Colon (tissue), 2 donors: Measurements from ENCODE around the gene KRTAP5-2.
"Not testable (repeated sequence)": the region's sequence is repeated elsewhere in the genome, so short reads cannot be mapped to it uniquely, and the experiment has no call there.

Experiments used
- FAIRE-seq: peaks from 2 replicates; lab custom pipeline; 2012; peaks lifted over from hg19 to GRCh38; lab: Jason Lieb, UNC
- donor health status: control.
- donor health status: control.

Gene KRTAP5-2, protein sequence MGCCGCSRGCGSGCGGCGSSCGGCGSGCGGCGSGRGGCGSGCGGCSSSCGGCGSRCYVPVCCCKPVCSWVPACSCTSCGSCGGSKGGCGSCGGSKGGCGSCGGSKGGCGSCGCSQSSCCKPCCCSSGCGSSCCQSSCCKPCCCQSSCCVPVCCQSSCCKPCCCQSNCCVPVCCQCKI

DNA sequence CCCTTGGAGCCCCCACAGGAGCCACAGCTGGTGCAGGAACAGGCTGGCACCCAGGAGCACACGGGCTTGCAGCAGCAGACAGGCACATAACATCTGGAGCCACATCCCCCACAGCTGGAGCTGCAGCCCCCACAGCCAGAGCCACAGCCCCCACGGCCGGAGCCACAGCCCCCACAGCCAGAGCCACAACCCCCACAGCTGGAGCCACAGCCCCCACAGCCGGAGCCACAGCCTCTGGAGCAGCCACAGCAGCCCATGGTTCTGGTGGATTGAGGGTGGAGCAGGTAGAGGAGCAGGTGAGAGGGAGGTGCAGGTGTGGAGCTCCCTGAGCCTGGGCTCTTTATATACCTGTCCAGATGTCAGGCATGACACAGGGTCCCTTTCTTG lies at the start of gene KRTAP5-2:
KRTAP5-2 (minus strand) TSS at position 301 of the 387 bp plus-strand sequence; CDS start at position 257, 44 bp downstream.
- FAIRE-seq: no peak

DNA sequence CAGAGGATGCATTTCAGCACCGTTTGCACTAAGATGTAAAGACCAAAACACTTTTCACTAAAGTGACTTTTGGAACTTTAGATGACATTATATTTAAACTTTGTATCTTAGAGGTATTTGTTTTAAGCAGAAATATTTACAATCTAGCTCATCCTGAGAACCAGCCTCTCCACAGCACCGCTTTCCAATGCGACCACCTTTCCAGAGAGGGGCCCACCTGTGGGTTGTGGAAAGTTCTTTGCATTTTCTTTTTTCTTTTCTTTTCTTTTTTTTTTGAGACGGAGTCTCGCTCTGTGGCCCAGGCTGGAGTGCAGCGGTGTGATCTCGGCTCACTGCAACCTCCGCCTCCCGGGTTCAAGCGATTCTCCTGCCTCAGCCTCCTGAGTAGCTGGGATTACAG lies 48.4 kb upstream of the KRTAP5-2 start:
- FAIRE-seq: not testable (repeated sequence)

DNA sequence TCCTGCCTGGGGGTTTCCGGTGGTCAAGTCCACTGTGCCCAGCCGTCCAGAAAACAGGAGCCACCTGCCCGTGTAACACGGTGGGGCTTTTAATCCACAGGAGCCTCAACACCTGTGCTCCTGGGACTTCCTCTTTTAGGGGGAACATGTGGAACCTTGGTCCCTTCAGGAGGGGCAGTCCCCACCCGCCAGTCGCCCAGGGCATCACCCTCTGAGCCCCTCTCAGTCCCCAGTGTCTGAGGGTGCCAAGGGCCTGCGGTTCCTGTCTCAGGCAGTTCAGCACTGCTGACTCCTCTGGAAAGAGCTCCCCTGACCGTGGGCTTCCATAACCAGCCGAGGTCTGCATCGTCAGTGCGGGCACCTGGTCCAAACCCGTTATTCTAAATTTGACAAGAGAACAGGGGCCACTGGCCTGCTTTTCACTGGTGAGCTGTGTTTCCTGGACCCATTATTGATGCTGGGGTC lies 47.3 kb upstream of the KRTAP5-2 start:
- FAIRE-seq: no peak

DNA sequence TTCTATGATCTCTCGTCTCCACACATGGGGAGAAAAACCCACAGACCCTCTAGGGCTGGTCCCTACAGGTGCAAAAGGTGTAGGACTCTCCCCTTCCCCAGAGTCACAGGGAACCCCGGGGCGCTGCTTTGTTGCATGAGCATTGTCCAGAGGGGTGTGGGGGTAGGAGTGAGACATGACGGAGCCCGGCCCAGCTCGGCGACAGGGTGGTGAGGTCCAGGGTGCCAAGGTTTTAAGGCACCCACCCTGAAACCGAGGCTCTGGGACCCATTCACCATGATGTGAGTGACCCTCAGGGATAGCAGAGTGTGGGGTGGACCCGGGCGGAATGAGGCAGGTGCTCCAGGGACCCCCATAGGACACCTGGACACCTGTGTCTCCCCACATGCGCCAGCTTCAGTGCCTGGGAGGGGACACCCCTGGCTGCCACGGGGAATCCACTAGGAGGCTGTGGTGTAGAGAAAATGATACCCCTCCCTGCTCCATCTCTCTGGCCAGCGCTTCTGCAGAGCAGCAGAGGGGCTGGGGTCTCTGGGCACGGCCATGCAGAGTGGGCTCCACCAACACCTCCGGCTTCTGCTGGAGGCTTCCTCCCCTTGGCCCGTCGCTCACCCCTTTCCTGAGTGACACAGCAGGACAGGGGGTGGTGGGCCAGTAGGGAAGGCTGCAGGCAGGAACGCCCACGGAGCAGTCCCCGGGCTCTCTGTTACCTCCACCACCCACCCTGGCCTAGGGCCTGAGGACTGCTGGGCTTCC lies 46.7 kb upstream of the KRTAP5-2 start:
- FAIRE-seq: no peak

DNA sequence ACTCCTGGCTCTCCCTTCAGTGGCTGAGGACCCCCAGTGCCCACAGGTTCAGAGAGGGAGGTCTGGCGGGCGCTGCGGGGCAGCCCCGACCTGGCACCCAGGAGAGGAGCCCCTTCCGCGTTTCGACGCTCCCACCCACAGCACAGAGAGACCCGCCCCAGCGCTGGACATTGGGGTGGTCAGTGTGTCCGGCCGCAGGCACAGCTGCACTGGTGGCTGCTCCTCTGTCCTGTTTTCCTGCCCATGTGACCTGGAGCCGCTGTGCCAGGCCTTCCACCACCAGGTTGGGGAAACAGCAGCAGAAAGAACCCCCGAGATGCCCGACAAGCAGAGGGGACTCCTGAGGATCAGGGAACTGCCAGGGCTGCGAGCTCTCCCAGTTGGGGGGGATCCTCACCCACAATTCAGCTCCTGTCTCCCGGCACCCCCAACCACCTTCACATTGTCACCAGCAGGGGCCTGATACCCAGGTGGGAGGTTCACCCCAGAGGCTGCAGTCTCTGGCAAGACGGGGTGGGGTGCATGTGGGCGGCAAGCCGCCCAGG lies 45.1 kb upstream of the KRTAP5-2 start:
- no peak for FAIRE-seq

DNA sequence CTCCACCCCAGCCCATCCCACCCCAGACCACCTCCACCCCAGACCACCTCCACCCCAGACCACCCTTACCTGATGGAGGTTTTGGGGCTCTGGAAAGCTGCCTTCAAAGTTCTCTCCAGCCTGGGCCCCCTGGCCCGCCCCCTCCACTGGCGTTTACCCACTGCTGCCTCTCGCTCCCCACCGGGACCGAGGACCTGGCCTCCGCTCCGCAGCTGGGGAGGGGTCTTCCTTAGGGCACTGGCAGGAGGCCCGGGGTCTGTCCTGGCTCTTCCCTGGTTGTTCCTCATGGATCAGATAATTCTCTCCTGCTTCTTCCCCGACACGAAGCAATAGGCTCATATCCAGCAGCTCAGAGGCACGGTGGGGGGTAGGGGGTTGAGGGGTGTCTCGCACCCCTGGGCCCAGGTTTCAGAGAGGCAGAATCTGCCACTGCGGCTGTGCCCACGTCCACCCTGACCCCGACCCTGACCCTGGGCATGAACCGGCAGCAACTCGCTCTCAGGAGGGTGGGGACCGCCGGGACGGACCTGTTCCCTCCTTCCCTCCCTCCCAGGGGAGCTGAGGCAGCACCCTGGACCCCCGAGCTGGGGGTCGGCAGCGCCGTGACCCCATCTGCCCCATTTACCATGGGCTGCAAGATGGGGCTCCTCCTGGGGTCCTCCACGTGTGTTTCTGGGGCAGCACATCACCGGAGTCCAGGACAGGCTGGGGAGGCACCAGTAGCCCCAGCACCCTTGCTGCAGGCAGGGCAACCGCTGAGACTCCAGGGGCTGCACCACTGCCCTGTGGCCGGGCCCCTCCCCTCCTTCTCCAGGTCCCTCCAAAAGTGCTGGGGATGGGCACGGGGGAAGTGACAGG lies 44.4 kb upstream of the KRTAP5-2 start:
- no peak for FAIRE-seq

DNA sequence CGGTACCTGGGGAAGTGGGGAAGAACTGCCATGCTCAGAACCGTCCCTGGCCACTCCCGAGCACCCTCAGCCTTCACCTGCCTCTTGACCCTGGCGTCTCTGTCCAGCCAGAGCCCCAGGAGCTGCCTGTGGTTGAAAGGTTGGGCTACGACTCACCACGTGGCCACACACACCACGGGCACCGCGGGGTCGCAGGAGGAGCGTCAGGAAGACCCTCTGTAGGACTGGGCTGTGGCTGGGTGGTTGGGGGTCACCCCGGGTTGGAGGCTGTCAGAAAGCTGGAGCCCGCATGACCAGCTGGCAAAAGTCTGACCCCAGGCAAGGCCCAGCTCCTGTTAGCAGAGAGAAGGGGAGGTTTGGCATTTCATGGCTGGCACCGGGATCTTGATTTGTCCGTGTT lies 43.0 kb upstream of the KRTAP5-2 start:
- no peak for FAIRE-seq

DNA sequence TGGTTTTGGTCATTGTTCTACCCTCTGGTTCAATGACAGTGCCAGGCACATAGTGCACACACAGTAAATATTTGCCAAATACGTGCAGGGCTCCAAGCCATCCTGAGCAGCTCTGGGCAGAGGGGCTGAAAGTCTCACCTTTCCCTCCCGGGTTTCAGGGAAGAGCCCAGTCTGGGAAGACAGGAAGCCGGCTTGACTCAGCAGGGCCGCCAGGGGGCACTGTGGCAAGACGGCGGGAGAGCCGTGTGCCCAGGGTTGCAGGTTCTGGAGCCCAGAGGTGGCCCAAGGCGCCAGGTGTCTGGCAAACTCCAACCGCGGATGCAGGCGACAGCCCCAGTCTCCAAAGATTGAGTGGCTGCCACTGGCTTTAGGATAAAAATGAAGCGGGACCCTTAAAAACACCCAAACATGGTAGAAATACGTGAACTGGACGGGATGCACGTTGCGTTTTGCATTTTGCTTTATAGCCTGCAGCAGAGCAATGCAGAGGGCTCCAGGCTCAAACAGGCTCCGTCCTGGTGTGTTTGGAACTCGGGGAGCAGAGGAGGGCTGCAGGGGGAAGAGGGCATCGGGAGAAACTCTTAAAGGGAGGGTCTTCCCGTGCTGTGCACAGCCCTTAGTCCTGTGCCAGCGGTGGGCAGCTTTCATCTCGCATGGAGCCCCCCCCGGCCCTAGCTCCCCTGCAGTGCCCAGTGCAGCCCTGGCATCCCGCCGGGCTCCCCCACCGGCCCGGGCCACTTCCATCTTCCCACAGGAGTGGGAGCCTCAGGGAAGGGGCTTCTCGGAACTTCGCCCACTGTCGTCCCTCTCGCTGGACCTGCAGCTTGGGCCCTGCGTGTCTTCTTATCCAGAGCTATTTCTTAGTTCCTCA lies 42.2 kb upstream of the KRTAP5-2 start:
- FAIRE-seq: no peak

DNA sequence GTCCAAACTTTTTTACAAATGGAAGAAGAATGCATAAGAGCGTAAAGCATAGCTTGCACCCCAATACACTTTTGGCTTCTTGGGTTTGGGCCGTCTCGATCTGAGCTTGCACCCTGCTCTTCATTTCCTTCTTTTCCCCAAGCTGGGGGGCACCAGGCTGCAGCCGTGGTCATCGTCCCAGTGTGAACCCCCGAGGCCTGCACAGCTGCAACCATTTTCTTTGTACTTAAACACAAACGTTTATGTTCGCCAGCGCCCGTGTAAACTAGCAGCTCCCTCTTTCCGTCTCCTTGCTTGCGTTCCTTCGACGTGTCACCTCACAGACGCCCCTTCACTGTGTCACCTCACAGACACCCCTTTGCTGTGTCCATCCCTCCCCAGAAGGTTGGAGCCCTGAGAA lies 41.6 kb upstream of the KRTAP5-2 start:
- FAIRE-seq: no peak

DNA sequence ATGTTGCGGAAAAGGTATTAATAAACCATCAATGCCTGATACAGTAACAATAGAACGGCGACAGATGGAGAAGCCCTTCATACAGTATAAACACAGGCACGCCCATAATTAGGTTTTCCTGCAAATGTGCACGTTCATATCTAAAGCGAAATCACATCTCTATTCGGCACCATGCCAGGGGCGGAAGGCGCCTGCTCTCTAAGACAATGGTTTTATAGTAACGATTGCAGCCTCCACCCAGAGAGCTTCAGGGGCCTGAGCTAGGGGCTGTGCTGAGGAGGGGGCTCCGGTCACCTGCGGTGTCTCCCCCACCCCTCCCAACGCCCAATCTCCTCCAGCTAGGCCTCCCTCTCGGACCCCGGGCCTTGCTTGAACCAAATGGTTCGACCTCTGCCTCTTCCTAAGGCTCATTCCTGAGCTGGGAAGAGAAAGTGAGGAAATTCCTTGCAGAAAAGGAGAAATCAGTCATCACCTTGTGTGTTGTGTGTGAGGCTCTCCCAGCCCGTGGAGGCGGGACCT lies 41.1 kb upstream of the KRTAP5-2 start:
- FAIRE-seq: no peak

DNA sequence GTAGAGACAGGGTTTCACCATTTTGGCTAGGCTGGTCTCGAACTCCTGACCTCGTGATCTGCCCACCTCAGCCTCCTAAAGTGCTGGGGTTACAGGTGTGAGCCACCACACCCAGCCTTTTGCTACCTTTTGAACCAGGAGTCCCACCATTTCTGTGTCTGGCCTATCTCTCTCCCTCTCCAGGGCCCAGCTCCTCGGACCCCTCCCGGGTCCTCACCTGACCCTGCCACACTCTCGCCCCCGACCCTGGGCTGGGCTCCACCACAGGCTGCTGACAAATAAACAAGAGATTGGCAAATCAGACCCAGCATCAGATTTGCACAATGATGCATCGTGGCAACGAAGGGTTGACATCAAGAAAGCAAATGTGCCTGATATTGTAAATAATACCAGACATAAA lies 40.2 kb upstream of the KRTAP5-2 start:
- no peak for FAIRE-seq

DNA sequence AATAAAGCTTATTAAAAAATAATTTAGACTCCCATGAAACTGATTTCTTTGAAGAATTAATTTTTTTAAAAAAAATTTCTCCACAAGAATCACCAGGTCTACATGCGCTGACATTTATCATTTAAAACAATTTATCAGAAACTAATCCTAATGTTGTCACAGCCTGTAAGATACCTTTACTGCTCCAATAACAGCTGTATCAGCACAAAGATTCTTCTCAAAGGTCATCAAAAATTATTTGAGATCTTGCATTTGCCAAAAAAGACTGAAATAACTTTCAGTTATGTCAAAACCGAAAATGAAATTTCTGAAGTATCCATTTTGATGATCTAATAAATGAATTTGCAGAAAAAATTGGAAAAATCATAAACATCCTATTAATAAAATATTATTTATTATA lies 39.5 kb upstream of the KRTAP5-2 start:
- FAIRE-seq: no peak

DNA sequence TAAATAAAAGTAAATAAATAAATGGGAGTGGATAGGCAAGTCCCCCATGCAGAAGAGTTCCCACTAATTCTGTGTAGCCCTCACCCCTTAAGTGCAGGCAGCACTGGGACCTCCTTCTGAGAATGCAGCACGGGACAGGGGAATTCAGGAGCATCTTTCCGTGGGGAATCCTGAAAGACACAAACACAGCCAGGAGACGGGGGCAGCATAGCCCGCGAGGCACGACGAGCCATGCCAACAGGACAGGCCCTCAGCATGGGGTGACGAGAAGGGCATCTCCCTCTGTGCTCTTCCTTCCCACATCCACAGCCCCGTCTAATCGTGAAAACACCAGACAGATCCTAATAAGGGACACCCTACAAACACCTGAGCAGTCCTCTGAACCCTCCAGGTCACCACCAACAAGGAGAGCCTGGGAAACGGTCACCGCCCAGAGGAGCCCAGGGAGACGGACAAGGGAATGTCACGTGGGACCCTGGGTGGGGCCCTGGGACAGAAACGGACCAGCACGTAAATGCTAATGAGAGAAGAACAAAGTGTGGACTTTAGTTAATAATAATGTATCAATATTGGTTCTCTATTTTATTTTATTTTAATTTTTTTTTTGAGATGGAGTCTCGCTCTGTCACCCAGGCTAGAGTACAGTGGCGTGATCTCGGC lies 38.3 kb upstream of the KRTAP5-2 start:
- no peak for FAIRE-seq

DNA sequence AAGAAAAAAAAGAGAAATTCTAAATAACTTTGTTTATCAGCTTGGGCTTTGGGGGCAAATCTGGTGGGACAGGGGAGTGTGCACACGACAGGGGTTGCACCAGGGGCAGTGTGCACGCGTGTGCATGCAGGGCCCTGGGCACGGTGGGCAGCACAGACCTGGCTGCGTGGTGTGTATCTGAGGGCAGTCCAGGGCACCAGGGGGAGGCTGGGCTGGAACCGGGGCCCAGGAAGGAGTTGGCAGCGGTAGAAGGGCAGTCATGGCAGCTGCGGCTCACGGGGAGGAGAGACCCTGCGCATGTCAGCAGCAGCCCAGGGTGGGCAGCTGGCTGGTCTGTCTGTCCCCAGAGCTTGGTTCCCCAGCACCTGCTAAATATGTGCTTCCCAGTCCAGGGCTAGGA lies 35.8 kb upstream of the KRTAP5-2 start:
- no peak for FAIRE-seq

DNA sequence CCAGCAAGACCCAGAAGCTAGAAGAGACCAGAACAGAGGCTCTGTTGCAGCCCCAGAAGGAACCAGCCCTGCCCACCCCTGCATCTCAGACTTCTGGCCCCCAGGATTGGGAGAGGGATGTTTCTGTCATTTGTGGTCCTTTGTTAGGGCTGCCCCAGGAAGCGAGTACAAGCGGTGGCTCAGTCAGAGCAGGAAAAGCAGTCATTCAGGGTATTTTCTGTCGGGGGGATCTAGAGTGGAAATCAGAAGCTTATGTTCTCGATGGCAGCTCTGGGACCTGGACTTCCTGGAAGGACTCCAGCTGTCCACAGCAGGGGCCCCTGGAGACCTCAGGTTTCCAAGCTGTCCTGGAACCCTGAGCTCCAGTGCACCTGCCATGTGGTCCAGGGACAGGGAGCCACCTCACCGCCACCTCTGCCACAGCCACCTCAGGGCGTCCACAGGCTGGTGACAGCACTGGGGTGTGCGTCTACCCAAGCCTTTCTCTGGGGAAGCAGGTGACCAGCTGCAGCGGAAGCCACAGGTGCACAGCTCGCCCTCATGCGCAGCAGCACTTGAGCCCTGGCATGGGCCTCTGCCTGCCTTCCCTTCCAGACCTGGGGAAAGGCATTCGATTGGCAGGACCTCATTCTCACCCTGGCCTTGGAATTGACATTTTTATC lies 34.1 kb upstream of the KRTAP5-2 start:
- FAIRE-seq: no peak

DNA sequence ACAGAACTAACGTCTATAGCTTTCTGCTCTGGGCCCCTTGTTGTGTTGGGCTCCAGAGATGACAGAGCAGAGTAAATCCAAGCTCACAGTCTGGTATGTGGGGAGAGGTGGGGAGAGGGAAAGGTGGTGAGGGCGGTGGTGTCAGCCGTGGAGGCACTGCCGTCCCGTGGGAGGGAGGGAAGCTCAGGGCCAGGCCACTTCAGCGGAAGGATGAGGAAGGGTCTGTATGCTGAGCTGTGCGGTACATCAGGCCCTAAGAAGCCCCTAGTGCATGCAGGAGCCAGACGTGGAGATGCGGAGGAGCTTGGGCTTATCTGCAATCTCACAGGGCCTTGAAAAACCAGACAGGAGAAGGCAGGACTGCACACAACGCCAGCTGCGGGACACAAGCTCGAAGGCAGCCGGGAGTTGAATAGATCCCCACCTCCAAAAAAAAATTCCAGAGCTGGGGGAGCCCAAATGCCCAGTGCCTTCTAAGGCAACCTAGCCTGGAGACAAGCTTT lies 33.0 kb upstream of the KRTAP5-2 start:
- FAIRE-seq: no peak

DNA sequence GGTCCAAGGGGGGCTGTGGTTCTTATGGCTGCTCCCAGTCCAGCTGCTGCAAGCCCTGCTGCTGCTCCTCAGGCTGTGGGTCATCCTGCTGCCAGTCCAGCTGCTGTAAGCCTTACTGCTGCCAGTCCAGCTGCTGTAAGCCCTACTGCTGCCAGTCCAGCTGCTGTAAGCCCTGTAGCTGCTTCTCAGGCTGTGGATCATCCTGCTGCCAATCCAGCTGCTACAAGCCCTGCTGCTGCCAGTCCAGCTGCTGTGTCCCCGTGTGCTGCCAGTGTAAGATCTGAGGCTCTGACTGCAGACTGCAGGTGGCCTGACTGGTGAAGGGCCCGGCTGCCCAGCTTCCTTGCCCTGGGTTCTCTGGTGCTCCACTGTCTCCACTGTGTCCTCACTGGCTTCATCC lies 32.2 kb upstream of the KRTAP5-2 start:
- no peak for FAIRE-seq

DNA sequence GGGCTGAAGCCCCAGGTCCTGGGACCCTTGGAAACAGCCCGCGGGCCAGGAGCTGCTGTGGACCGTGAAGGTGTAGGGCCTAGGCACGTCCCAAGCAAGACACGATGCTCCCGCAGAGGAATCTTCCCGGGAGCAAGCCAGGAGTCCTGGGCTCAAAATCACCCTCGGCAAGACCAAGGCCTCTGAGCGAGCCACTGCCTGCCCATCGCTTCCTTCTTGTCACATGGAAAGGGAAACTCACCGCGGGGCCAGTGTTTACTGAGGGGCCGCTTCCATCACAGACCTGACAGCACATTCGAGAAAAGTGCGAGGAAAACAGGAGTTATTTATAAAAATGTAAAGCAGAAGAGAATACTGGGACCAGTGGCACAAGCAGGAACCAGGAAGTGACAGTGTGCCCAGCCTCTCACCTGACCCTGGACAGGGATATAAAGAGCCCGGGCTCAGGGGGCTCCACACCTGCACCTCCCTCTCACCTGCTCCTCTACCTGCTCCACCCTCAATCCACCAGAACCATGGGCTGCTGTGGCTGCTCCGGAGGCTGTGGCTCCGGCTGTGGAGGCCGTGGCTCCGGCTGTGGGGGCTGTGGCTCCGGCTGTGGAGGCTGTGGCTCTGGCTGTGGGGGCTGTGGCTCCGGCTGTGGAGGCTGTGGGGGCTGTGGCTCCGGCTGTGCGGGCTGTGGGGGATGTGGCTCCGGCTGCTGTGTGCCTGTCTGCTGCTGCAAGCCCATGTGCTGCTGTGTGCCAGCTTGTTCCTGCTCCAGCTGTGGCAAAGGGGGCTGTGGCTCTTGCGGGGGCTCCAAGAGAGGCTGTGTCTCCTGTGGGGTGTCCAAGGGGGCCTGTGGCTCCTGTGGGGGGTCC lies 31.5 kb upstream of the KRTAP5-2 start, which contains the start of gene KRTAP5-5:
KRTAP5-5 (plus strand) TSS at position 450 of the 860 bp plus-strand sequence; CDS start at position 516, 66 bp downstream.
- no peak for FAIRE-seq
